Uterus (tissue), 4 donors: Measurements from ENCODE around the gene TSPAN9. TPM values are rescaled to one million over a fixed set of nuclear protein-coding genes. Genes with fewer than 3 reads are reported as not detected.

Source experiments
- DNase-seq, 2 donors: peaks; one replicate each; pipeline ENCODE4 v3.0.0-alpha.2; 2019 to 2020
- H3K27ac ChIP-seq, 2 donors: fragments of 200-600 bp; sonication (generic); 1 replicate in 1 of 2; 2 replicates in 1 of 2; pipeline ENCODE4 v1.5.1; 2016 to 2018
- H3K27me3 ChIP-seq, 2 donors: fragments of 200-600 bp; sonication (generic); one replicate each; pipeline ENCODE4 v1.5.1; 2018 to 2019; ENCODE audit warnings: control low read depth in 1 of 2
- H3K36me3 ChIP-seq, 2 donors: fragments of 200-600 bp; sonication (generic); one replicate each; pipeline ENCODE4 v1.5.1; 2019; ENCODE audit warnings: control low read depth in 1 of 2
- H3K4me1 ChIP-seq, 2 donors: fragments of 200-600 bp; sonication (generic); one replicate each; pipeline ENCODE4 v1.5.1; 2018 to 2019; ENCODE audit warnings: control low read depth in 1 of 2
- H3K4me3 ChIP-seq, 2 donors: fragments of 200-600 bp; sonication (generic); 1 replicate in 1 of 2; 2 replicates in 1 of 2; pipeline ENCODE4 v1.5.1; 2018 to 2019; ENCODE audit warnings: mild to moderate bottlenecking in 1 of 2
- H3K9me3 ChIP-seq, 2 donors: fragments of 200-600 bp; sonication (generic); one replicate each; pipeline ENCODE4 v1.5.1; 2019; ENCODE audit warnings: control low read depth in 1 of 2
- POLR2A ChIP-seq, 2 donors: fragments of 450-650 bp; IDR thresholded peaks; one replicate each; pipeline ENCODE4 v1.6.1; 2016; ENCODE audit warnings: antibody characterized with exemption in 2 of 2, mild to moderate bottlenecking in 1 of 2, moderate library complexity in 1 of 2
- intact Hi-C: fragments of 100-400 bp; cut with DNase I; formaldehyde crosslinking; loops from one replicate; pipeline ENCODE4 v1.15.1; 2023; ENCODE audit warnings: low total_unique reads
- total RNA-seq, 4 donors: library from RNA; depleted of rRNA in 3 of 4; stranded (reverse); fragments of >200 nt in 3 of 4; gene quantifications; one replicate each; pipeline versions ENCODE4 v1.1.0 to v1.2.4, GENCODE V29; 2014 to 2023
- TF ChIP-seq, protein P1 (sequence below), 4 experiments: fragments of 200-600 bp in 2 of 4; fragments of 450-650 bp in 2 of 4; sonication (generic) in 2 of 4; IDR thresholded peaks; one replicate each; pipeline ENCODE4 v1.5.1; 2016 to 2019; ENCODE audit warnings: antibody characterized with exemption in 4 of 4, mild to moderate bottlenecking in 2 of 4, moderate library complexity in 1 of 4
- donor health status: DM: yes; HTN: yes; CAD: no.

TSPAN9 gene
- total RNA-seq, 4 donors from 2014 or later: 47.9 to 106 (median 65.1) TPM

GRCh38 chr12:3252450-3252891 lies 175.3 kb downstream of the TSPAN9 start:
- DNase-seq: peak; percentile 92 to 93
- Histone ChIP-seq H3K27ac (peak overlapping the region; percentile 67 to 76), H3K36me3 (no peaks in the 10 kb centered on the region), H3K9me3 (no peaks in the 10 kb centered on the region), H3K4me3 (no peak overlapping the region), H3K27me3 (no peaks in the 10 kb centered on the region), H3K4me1 (peaks cover 4 to 13% of the 10 kb centered on the region in 2 donors)
- TF ChIP-seq, protein P1, sequence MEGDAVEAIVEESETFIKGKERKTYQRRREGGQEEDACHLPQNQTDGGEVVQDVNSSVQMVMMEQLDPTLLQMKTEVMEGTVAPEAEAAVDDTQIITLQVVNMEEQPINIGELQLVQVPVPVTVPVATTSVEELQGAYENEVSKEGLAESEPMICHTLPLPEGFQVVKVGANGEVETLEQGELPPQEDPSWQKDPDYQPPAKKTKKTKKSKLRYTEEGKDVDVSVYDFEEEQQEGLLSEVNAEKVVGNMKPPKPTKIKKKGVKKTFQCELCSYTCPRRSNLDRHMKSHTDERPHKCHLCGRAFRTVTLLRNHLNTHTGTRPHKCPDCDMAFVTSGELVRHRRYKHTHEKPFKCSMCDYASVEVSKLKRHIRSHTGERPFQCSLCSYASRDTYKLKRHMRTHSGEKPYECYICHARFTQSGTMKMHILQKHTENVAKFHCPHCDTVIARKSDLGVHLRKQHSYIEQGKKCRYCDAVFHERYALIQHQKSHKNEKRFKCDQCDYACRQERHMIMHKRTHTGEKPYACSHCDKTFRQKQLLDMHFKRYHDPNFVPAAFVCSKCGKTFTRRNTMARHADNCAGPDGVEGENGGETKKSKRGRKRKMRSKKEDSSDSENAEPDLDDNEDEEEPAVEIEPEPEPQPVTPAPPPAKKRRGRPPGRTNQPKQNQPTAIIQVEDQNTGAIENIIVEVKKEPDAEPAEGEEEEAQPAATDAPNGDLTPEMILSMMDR (IDR thresholded peaks at IDR 0.05): no peak
- no peak for TF ChIP-seq POLR2A (IDR thresholded peaks at IDR 0.05)
- intact Hi-C loops: no loop called here

DNA sequence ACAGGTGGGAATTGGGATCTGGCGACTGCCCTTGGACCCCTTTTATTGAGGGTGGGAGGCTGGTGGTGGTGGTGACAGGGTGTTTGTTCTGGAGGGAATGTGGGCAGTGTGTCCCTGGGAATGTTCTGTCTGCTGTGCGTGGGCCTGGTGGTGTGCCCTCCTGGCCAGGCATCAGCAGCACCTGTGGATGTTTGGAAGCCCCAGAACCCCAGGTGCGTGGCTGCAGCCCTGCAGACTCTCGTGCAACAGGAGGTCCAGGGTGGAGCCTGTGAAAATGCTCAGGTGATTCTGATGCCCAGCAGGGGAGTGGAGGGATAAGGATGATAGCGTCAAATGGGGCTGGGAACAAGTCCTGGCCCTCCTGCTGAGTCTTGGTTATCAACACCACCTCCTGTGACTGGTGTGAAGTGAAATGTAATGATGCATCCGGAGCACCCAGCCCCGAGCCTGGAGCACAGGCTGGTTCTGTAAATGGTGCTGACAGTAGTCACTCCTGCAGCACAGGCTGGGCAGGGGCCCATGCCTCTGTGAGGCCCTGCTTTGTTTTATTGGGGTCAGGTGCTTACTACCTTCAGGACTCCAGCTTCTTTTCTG lies 176.6 kb downstream of the TSPAN9 start:
- Histone ChIP-seq H3K27ac (peak overlapping the region in 1 of 2 donors; percentile 67), H3K27me3 (no peaks in the 10 kb centered on the region), H3K36me3 (no peaks in the 10 kb centered on the region), H3K4me1 (peaks cover 4 to 13% of the 10 kb centered on the region in 2 donors), H3K9me3 (no peaks in the 10 kb centered on the region), H3K4me3 (no peak overlapping the region)
- DNase-seq: no peak
- no peak for TF ChIP-seq POLR2A (IDR thresholded peaks at IDR 0.05)
- TF ChIP-seq, protein P1 (IDR thresholded peaks at IDR 0.05): no peak
- intact Hi-C loops: no loop called here

DNA sequence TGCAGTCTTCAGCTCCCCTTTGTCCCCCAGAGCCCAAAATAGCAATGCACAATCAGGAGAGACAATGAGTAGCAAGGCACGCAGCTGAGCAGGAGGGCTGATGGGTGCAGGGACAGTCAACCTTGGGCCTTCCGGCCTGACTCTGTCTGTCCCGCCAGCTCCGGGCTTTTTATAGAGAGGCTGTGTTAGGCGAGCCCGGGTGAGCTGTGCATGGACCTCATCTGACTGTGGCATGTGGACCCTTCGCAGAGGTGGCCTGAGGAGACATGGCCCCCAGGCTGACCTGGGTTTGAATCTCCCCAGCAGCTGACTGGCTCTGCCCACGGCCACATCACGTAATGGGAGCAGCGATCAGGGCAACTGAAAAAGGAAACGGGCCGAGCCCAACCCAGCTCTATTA lies 177.9 kb downstream of the TSPAN9 start:
- Histone ChIP-seq H3K36me3 (no peaks in the 10 kb centered on the region), H3K9me3 (no peaks in the 10 kb centered on the region), H3K4me3 (no peak overlapping the region), H3K27me3 (no peaks in the 10 kb centered on the region), H3K27ac (no peak overlapping the region), H3K4me1 (peaks cover 4 to 13% of the 10 kb centered on the region in 2 donors)
- no peak for DNase-seq
- no peak for TF ChIP-seq POLR2A (IDR thresholded peaks at IDR 0.05)
- TF ChIP-seq, protein P1 (IDR thresholded peaks at IDR 0.05): no peak
- intact Hi-C loops: no loop called here

GRCh38 chr12:3256103-3256631 lies 179.0 kb downstream of the TSPAN9 start:
- Histone ChIP-seq H3K27ac (no peak overlapping the region), H3K4me3 (no peak overlapping the region), H3K4me1 (peaks cover 4 to 13% of the 10 kb centered on the region in 2 donors), H3K36me3 (no peaks in the 10 kb centered on the region), H3K27me3 (no peaks in the 10 kb centered on the region), H3K9me3 (no peaks in the 10 kb centered on the region)
- intact Hi-C loops: no loop called here
- no peak for TF ChIP-seq POLR2A (IDR thresholded peaks at IDR 0.05)
- TF ChIP-seq, protein P1 (IDR thresholded peaks at IDR 0.05): no peak
- DNase-seq: no peak

- TF ChIP-seq POLR2A (IDR thresholded peaks at IDR 0.05): no peak
- TF ChIP-seq, protein P1 (IDR thresholded peaks at IDR 0.05): no peak
- Histone ChIP-seq H3K9me3 (no peaks in the 10 kb centered on the region), H3K4me3 (no peak overlapping the region), H3K36me3 (no peaks in the 10 kb centered on the region), H3K4me1 (peaks cover 4 to 6% of the 10 kb centered on the region in 2 donors), H3K27me3 (no peaks in the 10 kb centered on the region), H3K27ac (no peak overlapping the region)
- intact Hi-C loops: no loop called here
- DNase-seq: no peak
These were observed 180.2 kb downstream of the TSPAN9 start for GRCh38 chr12:3257411-3257810.
